ENCODE results near the gene NUP160.

- TF ChIP-seq EZH2phosphoT487 (IDR thresholded peaks at IDR 0.05; ENCODE audit: borderline replicate concordance) (no peak), CTCF (conservative IDR thresholded peaks at IDR 0.05; ENCODE audit: low read length) (no peak)
These were observed 47.4 kb downstream of the NUP160 start for GRCh38 chr11:47800759-47801158.
